Spleen (tissue), 11 donors: ENCODE results near the gene CYP4F12. TPM values are rescaled to one million over a fixed set of nuclear protein-coding genes. Genes with fewer than 3 reads are reported as not detected.

Experiments
- DNase-seq: peaks from one replicate; pipeline ENCODE4 v3.0.0-alpha.2; 2020
- H3K27ac ChIP-seq, 8 donors: fragments of 200-600 bp; sonication (generic) in 7 of 8; 1 replicate in 4 of 8; 2 replicates in 4 of 8; pipeline versions ENCODE4 v1.5.0 to v1.8.0; 2016 to 2021; ENCODE audit warnings: inconsistent platforms in 4 of 8, mild to moderate bottlenecking in 4 of 8, moderate library complexity in 1 of 8
- H3K27me3 ChIP-seq, 7 donors: fragments of 200-600 bp; sonication (generic) in 6 of 7; replicated peaks in 1 of 7; 1 replicate in 4 of 7; 2 replicates in 3 of 7; pipeline versions ENCODE4 v1.5.0 to v1.8.0; 2016 to 2021; ENCODE audit warnings: inconsistent platforms in 3 of 7, mild to moderate bottlenecking in 1 of 7
- H3K36me3 ChIP-seq, 6 donors: fragments of 200-600 bp; sonication (generic) in 5 of 6; 1 replicate in 4 of 6; 2 replicates in 2 of 6; pipeline versions ENCODE4 v1.5.0 to v1.8.0; 2016 to 2021; ENCODE audit warnings: inconsistent platforms in 2 of 6
- H3K4me1 ChIP-seq, 6 donors: fragments of 200-600 bp; sonication (generic) in 5 of 6; 1 replicate in 3 of 6; 2 replicates in 3 of 6; pipeline versions ENCODE4 v1.5.0 to v1.8.0; 2016 to 2021; ENCODE audit warnings: inconsistent platforms in 3 of 6
- H3K4me3 ChIP-seq, 8 donors: fragments of 200-600 bp; sonication (generic) in 7 of 8; 1 replicate in 4 of 8; 2 replicates in 4 of 8; pipeline versions ENCODE4 v1.5.0 to v1.8.0; 2016 to 2021; ENCODE audit warnings: inconsistent platforms in 4 of 8, mild to moderate bottlenecking in 4 of 8, moderate library complexity in 2 of 8
- H3K9me3 ChIP-seq, 8 donors: fragments of 200-600 bp; sonication (generic) in 7 of 8; 1 replicate in 4 of 8; 2 replicates in 4 of 8; pipeline versions ENCODE4 v1.5.0 to v1.8.0; 2016 to 2021; ENCODE audit warnings: inconsistent platforms in 4 of 8
- POLR2A ChIP-seq, 3 donors: fragments of 450-650 bp; IDR thresholded peaks; one replicate each; pipeline ENCODE4 v1.5.1; 2017; ENCODE audit warnings: antibody characterized with exemption in 3 of 3, mild to moderate bottlenecking in 1 of 3
- POLR2AphosphoS5 ChIP-seq, 3 donors: sonication (generic); formaldehyde crosslinking; IDR thresholded peaks; one replicate each; pipeline ENCODE4 v1.5.1; 2017; ENCODE audit warnings: antibody characterized with exemption in 3 of 3
- WGBS, 5 donors: extraction: QIAGEN DNeasy Blood & Tissue Kit in 3 of 5; methylation state at CpG; one replicate each; pipeline versions ENCODE4 v1.1.5 to v1.1.7; 2013 to 2018; 5-methylcytosine and 5-hydroxymethylcytosine counted together
- intact Hi-C: fragments of 100-400 bp; cut with DNase I; formaldehyde crosslinking; loops from one replicate; pipeline ENCODE4 v1.15.0; 2023; ENCODE audit warnings: low total_unique reads
- polyA plus RNA-seq, 3 donors: library from polyadenylated mRNA; stranded (reverse); fragments of 200-250 nt; gene quantifications; one replicate each; pipeline ENCODE4 v1.2.1, GENCODE V29; 2013
- total RNA-seq, 7 donors: library from RNA; depleted of rRNA in 3 of 7; stranded (reverse); fragments of >200 nt in 3 of 7; fragmentation: NEBNext Ultra II Directional in 4 of 7; extraction: Animal tissue kit (Norgen Biotek cat#: 25700) in 4 of 7; gene quantifications; one replicate each; pipeline versions ENCODE4 v1.1.0 to v1.2.1, GENCODE V29; 2016 to 2021
- TF ChIP-seq, protein P1 (sequence below), 11 experiments: fragments of 200-600 bp in 7 of 11; fragments of 450-650 bp in 4 of 11; sonication (generic) in 4 of 11; IDR thresholded peaks in 8 of 11; conservative IDR thresholded peaks in 3 of 11; 1 replicate in 7 of 11; 2 replicates in 4 of 11; pipeline versions ENCODE4 v1.4.0 to v1.8.0; 2016 to 2021; ENCODE audit warnings: antibody characterized with exemption in 11 of 11, inconsistent platforms in 4 of 11, mild to moderate bottlenecking in 1 of 11
- donor health status: healthy with polysubstance abuse.
- donor health status: DM: no; HTN: no; CAD: no; lungs with moderate emphysema.
- donor health status: DM: no; HTN: no; CAD: no.
- donor health status: Bipolar disorder and iron deficiency.
- donor health status: healthy.
- donor health status: DM: no; HTN: no; CAD: no.
- donor health status: DM: yes; HTN: yes; CAD: no.

Gene CYP4F12
- total and polyA plus RNA-seq, 10 donors, result 1.9 to 8.3 (median 4.1) TPM

GRCh38 chr19:15629003-15629880, 43.6 kb upstream of the CYP4F12 start:
- WGBS, 5 donors, result 4 to 16% (median 9%) methylated on average over 13 to 25 of the region's 25 CpGs
- Histone ChIP-seq H3K27me3 (peaks cover 0 to 29% (median 6%) of the 10 kb centered on the region in 7 donors), H3K4me1 (peaks cover 0 to 38% (median 9%) of the 10 kb centered on the region in 6 donors), H3K27ac (peak overlapping the region in 1 of 8 donors; percentile 23), H3K36me3 (no peaks in the 10 kb centered on the region), H3K4me3 (peak overlapping the region in 1 of 8 donors; percentile 30), H3K9me3 (peaks cover 0 to 1% (median 0%) of the 10 kb centered on the region in 8 donors)
- intact Hi-C loops, result loop anchor here (5.0 kb wide), 2 partner anchors 238 to 553 kb away; no protein-coding TSS in a partner anchor
- TF ChIP-seq, protein P1, sequence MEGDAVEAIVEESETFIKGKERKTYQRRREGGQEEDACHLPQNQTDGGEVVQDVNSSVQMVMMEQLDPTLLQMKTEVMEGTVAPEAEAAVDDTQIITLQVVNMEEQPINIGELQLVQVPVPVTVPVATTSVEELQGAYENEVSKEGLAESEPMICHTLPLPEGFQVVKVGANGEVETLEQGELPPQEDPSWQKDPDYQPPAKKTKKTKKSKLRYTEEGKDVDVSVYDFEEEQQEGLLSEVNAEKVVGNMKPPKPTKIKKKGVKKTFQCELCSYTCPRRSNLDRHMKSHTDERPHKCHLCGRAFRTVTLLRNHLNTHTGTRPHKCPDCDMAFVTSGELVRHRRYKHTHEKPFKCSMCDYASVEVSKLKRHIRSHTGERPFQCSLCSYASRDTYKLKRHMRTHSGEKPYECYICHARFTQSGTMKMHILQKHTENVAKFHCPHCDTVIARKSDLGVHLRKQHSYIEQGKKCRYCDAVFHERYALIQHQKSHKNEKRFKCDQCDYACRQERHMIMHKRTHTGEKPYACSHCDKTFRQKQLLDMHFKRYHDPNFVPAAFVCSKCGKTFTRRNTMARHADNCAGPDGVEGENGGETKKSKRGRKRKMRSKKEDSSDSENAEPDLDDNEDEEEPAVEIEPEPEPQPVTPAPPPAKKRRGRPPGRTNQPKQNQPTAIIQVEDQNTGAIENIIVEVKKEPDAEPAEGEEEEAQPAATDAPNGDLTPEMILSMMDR (IDR thresholded peaks at IDR 0.05 in 8 of 11, conservative IDR thresholded peaks at IDR 0.05 in 3 of 11), result peak; percentile 73 to 96 (median 94)
- no peak for TF ChIP-seq POLR2AphosphoS5 (IDR thresholded peaks at IDR 0.05)
- DNase-seq, result peak; percentile 97

DNA sequence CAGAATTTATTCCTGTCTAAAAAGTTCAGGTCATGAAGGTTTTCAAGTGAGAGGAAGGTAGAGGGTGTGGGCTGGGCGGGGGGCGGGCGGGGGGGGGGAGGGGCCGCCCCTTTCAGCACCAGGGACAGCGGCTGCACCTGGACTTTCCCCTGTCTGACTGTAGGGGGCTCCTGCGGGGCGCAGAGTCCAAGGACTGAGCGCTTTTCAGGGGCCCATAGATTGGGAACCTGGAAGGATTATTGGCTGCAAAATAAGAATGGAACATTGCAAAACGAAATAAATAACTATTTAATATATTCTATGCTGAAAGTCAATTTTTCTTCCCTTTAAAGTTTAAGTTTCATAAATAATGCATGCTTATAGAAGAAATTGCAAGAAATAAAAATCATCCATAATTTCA, 41.1 kb upstream of the CYP4F12 start:
- peaks cover 0 to 13% (median 2%) of the 10 kb centered on the region in 8 donors for H3K9me3 ChIP-seq
- TF ChIP-seq, protein P1 (IDR thresholded peaks at IDR 0.05 in 8 of 11, conservative IDR thresholded peaks at IDR 0.05 in 3 of 11), result peak in 4 of 11 experiments; percentile 27 to 58 (median 51)
- TF ChIP-seq POLR2A (IDR thresholded peaks at IDR 0.05), result no peak
- H3K4me1 ChIP-seq, result peaks cover 0 to 44% (median 9%) of the 10 kb centered on the region in 6 donors
- no peak overlapping the region for H3K4me3 ChIP-seq
- no peaks in the 10 kb centered on the region for H3K36me3 ChIP-seq
- 0 to 7% (median 4%) methylated on average over 7 to 9 of the region's 9 CpGs for WGBS, 5 donors
- no peak overlapping the region for H3K27ac ChIP-seq
- intact Hi-C loops, result no loop called here
- DNase-seq, result no peak
- peaks cover 0 to 38% (median 6%) of the 10 kb centered on the region in 7 donors for H3K27me3 ChIP-seq

GRCh38 chr19:15633082-15633835, 39.6 kb upstream of the CYP4F12 start:
- DNase-seq, result no peak
- intact Hi-C loops, result no loop called here
- H3K27ac ChIP-seq, result peak overlapping the region in 5 of 8 donors; percentile 16 to 77 (median 36)
- TF ChIP-seq POLR2A (IDR thresholded peaks at IDR 0.05) (no peak), POLR2AphosphoS5 (IDR thresholded peaks at IDR 0.05) (no peak)
- TF ChIP-seq, protein P1 (IDR thresholded peaks at IDR 0.05 in 8 of 11, conservative IDR thresholded peaks at IDR 0.05 in 3 of 11), result no peak
- no peak overlapping the region for H3K4me3 ChIP-seq
- WGBS, 5 donors, result 24 to 49% (median 37%) methylated on average over 5 of the region's 5 CpGs
- H3K9me3 ChIP-seq, result peaks cover 0 to 13% (median 2%) of the 10 kb centered on the region in 8 donors
- H3K4me1 ChIP-seq, result peaks cover 0 to 44% (median 9%) of the 10 kb centered on the region in 6 donors
- peaks cover 0 to 36% (median 6%) of the 10 kb centered on the region in 7 donors for H3K27me3 ChIP-seq
- no peaks in the 10 kb centered on the region for H3K36me3 ChIP-seq
